Renal cortex interstitium (tissue), 11 donors: ENCODE results near the gene MAPK4. TPM values are rescaled to one million over a fixed set of nuclear protein-coding genes. Genes with fewer than 3 reads are reported as not detected.
A peak's percentile ranks its signal among the peaks of the same experiment; 100 is the strongest.

ENCODE experiments used
- DNase-seq, 11 donors: peaks; one replicate each; pipeline ENCODE4 v3.0.0-alpha.2; 2013; ENCODE audit warnings: low read depth in 9 of 11, low spot score in 4 of 11; ENCODE audit errors: extremely low read depth in 1 of 11
- polyA plus RNA-seq, 3 donors: library from polyadenylated mRNA; unstranded; fragments of 120-200 nt; gene quantifications; one replicate each; pipeline ENCODE4 v1.2.1, GENCODE V29; 2013; ENCODE audit not compliant: insufficient read length in 3 of 3

Gene MAPK4
- polyA plus RNA-seq, 3 donors: 9.1 to 10.5 (median 9.7) TPM

GRCh38 chr18:50638884-50639420 is 79.1 kb downstream of the MAPK4 start:
- DNase-seq: no peak

- no peak for DNase-seq
Observed at GRCh38 chr18:50639711-50640110, 79.8 kb downstream of the MAPK4 start.

- DNase-seq: no peak
Observed at GRCh38 chr18:50642439-50642838, 82.6 kb downstream of the MAPK4 start.

- DNase-seq: no peak
Observed at GRCh38 chr18:50644146-50644545, 84.3 kb downstream of the MAPK4 start.

- no peak for DNase-seq
Observed at GRCh38 chr18:50644807-50645206, 84.9 kb downstream of the MAPK4 start.

- no peak for DNase-seq
Observed at GRCh38 chr18:50647237-50647636, 87.3 kb downstream of the MAPK4 start.

- DNase-seq: no peak
Observed at GRCh38 chr18:50647792-50648191, 87.9 kb downstream of the MAPK4 start.

- no peak for DNase-seq
Observed at GRCh38 chr18:50649821-50650220, 89.9 kb downstream of the MAPK4 start.

GRCh38 chr18:50651334-50651733 is 91.4 kb downstream of the MAPK4 start:
- no peak for DNase-seq

- no peak for DNase-seq
Observed at GRCh38 chr18:50653402-50654093, 93.7 kb downstream of the MAPK4 start.

- DNase-seq: no peak
Observed at GRCh38 chr18:50654211-50654610, 94.3 kb downstream of the MAPK4 start.

GRCh38 chr18:50654658-50655550 is 95.0 kb downstream of the MAPK4 start:
- peak in 1 of 11 donors; percentile 20 for DNase-seq

GRCh38 chr18:50656396-50656795 is 96.5 kb downstream of the MAPK4 start:
- no peak for DNase-seq

- no peak for DNase-seq
Observed at GRCh38 chr18:50656841-50657470, 97.1 kb downstream of the MAPK4 start.

GRCh38 chr18:50658601-50659000 is 98.7 kb downstream of the MAPK4 start:
- no peak for DNase-seq

- DNase-seq: no peak
Observed at GRCh38 chr18:50659091-50660003, 99.5 kb downstream of the MAPK4 start.

- no peak for DNase-seq
Observed at GRCh38 chr18:50661013-50661412, 101.1 kb downstream of the MAPK4 start.

- no peak for DNase-seq
Observed at GRCh38 chr18:50662177-50662576, 102.3 kb downstream of the MAPK4 start.
